22Rv1 (cell line): ENCODE data around the gene LASP1NB.

Experiments used
- ZFX ChIP-seq: fragments of 450-650 bp; IDR thresholded peaks from 2 replicates; pipeline ENCODE4 v1.6.1; 2017; ENCODE audit warnings: antibody characterized with exemption, borderline replicate concordance
- TF ChIP-seq, protein P1 (sequence below): fragments of 450-650 bp; IDR thresholded peaks from 2 replicates; pipeline ENCODE4 v1.5.1; 2017; ENCODE audit warnings: mild to moderate bottlenecking

DNA sequence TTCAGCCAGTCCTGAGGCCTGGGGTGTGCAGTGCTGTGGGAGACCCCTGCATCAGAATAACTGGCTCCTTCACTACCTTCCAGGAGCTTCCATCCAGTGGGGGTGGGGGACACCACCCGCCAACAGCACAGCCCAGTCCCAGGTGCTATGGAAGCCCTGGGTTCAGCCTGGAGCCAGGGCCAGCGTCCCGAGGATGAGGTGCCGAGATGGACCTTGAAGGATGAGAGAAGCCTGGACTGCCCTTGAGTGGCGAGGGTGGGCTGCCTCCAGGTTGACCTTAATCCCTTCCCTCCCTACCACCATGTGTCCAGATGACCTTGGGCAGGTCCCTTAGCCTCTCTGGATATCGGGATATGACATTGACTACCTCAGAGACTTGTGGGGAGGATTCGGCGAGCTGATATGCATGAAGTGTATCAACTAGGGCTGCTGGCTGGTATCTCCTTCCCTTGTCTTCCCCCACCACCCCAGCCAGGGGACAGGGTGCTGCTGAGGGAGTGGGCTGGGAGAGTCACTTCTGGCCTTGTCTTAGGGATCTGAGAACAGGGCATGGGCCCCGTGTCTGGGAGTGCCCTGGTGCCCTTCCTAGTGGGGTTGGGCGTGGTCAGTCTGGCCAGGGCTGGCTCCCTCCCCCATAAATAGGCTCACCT lies 14.2 kb upstream of the LASP1NB start:
- TF ChIP-seq, protein P1, sequence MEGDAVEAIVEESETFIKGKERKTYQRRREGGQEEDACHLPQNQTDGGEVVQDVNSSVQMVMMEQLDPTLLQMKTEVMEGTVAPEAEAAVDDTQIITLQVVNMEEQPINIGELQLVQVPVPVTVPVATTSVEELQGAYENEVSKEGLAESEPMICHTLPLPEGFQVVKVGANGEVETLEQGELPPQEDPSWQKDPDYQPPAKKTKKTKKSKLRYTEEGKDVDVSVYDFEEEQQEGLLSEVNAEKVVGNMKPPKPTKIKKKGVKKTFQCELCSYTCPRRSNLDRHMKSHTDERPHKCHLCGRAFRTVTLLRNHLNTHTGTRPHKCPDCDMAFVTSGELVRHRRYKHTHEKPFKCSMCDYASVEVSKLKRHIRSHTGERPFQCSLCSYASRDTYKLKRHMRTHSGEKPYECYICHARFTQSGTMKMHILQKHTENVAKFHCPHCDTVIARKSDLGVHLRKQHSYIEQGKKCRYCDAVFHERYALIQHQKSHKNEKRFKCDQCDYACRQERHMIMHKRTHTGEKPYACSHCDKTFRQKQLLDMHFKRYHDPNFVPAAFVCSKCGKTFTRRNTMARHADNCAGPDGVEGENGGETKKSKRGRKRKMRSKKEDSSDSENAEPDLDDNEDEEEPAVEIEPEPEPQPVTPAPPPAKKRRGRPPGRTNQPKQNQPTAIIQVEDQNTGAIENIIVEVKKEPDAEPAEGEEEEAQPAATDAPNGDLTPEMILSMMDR = no peak
- no peak for TF ChIP-seq ZFX
